ENCODE measurements around the gene SLC7A6OS.

SLC7A6OS gene

GRCh38 chr16:68356249-68356918 lies 45.6 kb upstream of the SLC7A6OS start:
- no peak for TF ChIP-seq CTCF (conservative IDR thresholded peaks at IDR 0.05; ENCODE audit: low read depth, low read length)
- H3K4me3 ChIP-seq (ENCODE audit: low read length) = no peak overlapping the region
- DNase-seq (ENCODE audit: low read depth) = no peak

- H3K4me3 ChIP-seq (ENCODE audit: low read length) = no peak overlapping the region
- peak; percentile 25 for TF ChIP-seq CTCF (conservative IDR thresholded peaks at IDR 0.05; ENCODE audit: low read depth, low read length)
- DNase-seq (ENCODE audit: low read depth) = no peak
These were observed 44.9 kb upstream of the SLC7A6OS start for GRCh38 chr16:68355447-68356248.

GRCh38 chr16:68354816-68355215 lies 44.1 kb upstream of the SLC7A6OS start:
- H3K4me3 ChIP-seq (ENCODE audit: low read length) = no peak overlapping the region
- TF ChIP-seq CTCF (conservative IDR thresholded peaks at IDR 0.05; ENCODE audit: low read depth, low read length) = no peak

DNA sequence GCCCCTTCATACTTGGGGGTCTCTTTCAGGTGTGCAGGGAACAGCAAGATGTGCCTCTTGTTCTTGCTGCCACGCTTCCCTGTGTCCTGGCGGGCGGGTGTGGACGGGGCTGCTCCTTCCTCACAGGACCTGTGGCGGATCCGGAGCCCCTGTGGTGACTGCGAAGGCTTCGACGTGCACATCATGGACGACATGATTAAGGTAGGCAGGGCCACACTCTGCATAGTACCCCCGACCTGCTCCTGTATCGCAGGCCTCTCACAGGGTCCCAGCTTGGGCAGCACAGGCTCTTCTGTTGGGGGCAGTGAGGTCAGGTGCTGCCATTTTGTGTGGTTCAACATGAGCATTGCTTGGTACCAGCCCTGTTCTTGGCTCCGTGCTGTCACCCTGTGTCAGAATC lies 42.6 kb upstream of the SLC7A6OS start:
- TF ChIP-seq CTCF (conservative IDR thresholded peaks at IDR 0.05; ENCODE audit: low read depth, low read length) = no peak
- DNase-seq (ENCODE audit: low read depth) = no peak
- H3K4me3 ChIP-seq (ENCODE audit: low read length) = no peak overlapping the region

More at GRCh38 chr16:68354816-68355215, 44.1 kb upstream of the SLC7A6OS start:
- no peak for DNase-seq (ENCODE audit: low read depth)

- no peak for DNase-seq (ENCODE audit: low read depth)
- H3K4me3 ChIP-seq (ENCODE audit: low read length) = no peak overlapping the region
- TF ChIP-seq CTCF (conservative IDR thresholded peaks at IDR 0.05; ENCODE audit: low read depth, low read length) = no peak
These were observed 41.3 kb upstream of the SLC7A6OS start for GRCh38 chr16:68351991-68352431.

DNA sequence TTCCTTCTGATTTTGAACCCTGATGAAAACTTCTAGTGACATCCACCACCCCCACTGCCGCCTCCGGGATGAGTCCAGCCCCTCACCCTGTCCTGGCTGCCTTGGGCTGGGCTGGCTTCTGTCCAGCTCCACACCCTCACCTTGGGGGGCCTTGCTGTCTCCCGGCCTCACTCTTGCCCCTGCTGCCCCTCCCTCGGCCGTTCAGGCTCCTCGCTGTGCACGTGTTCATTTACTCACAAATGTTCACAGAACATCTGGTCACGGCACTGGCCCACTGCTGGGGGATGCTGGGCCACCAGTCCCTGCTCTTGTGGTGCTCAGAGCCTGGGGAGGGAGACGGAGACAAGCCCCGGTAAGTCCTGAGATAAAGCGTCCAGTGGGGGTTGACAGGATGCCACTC lies 40.7 kb upstream of the SLC7A6OS start:
- H3K4me3 ChIP-seq (ENCODE audit: low read length) = no peak overlapping the region
- no peak for TF ChIP-seq CTCF (conservative IDR thresholded peaks at IDR 0.05; ENCODE audit: low read depth, low read length)
- DNase-seq (ENCODE audit: low read depth) = no peak

Measured in retinal pigment epithelial cell (primary cell).